OCI-LY7 (cell line): ENCODE measurements around the gene SIN3B.

Source experiments
- CTCF ChIP-seq: fragments of 200-600 bp; sonication (generic); conservative IDR thresholded peaks from 2 replicates; pipeline ENCODE4 v1.5.1; 2014; ENCODE audit warnings: mild to moderate bottlenecking, antibody characterized with exemption, low read length, moderate library complexity, mixed read lengths
- EZH2phosphoT487 ChIP-seq: fragments of 200-600 bp; sonication (generic); IDR thresholded peaks from 2 replicates; pipeline ENCODE4 v1.6.1; 2018; ENCODE audit warnings: low read depth, borderline replicate concordance, mild to moderate bottlenecking, mixed run types, antibody characterized with exemption, low read length, moderate library complexity, mixed read lengths

GRCh38 chr19:16892436-16892835, 63.2 kb downstream of the SIN3B start:
- no peak for TF ChIP-seq CTCF
- no peak for TF ChIP-seq EZH2phosphoT487
